ENCODE data around the gene KIAA0408.

Gene KIAA0408

GRCh38 chr6:127486934-127487333 is 27.7 kb upstream of the KIAA0408 start:
- TF ChIP-seq ZNF140 (tag by site-specific recombination; IDR thresholded peaks at IDR 0.05) (no peak), ZNF561 (tag by site-specific recombination; IDR thresholded peaks at IDR 0.05; ENCODE audit: borderline replicate concordance) (no peak), ZFHX2 (tag by site-specific recombination; conservative IDR thresholded peaks at IDR 0.05) (no peak)
- TF ChIP-seq, protein P1, sequence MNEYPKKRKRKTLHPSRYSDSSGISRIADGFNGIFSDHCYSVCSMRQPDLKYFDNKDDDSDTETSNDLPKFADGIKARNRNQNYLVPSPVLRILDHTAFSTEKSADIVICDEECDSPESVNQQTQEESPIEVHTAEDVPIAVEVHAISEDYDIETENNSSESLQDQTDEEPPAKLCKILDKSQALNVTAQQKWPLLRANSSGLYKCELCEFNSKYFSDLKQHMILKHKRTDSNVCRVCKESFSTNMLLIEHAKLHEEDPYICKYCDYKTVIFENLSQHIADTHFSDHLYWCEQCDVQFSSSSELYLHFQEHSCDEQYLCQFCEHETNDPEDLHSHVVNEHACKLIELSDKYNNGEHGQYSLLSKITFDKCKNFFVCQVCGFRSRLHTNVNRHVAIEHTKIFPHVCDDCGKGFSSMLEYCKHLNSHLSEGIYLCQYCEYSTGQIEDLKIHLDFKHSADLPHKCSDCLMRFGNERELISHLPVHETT (tag by site-specific recombination; IDR thresholded peaks at IDR 0.05), result no peak
- TF ChIP-seq, protein P2, sequence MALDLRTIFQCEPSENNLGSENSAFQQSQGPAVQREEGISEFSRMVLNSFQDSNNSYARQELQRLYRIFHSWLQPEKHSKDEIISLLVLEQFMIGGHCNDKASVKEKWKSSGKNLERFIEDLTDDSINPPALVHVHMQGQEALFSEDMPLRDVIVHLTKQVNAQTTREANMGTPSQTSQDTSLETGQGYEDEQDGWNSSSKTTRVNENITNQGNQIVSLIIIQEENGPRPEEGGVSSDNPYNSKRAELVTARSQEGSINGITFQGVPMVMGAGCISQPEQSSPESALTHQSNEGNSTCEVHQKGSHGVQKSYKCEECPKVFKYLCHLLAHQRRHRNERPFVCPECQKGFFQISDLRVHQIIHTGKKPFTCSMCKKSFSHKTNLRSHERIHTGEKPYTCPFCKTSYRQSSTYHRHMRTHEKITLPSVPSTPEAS (tag by site-specific recombination; IDR thresholded peaks at IDR 0.05), result no peak
- TF ChIP-seq, protein P3, sequence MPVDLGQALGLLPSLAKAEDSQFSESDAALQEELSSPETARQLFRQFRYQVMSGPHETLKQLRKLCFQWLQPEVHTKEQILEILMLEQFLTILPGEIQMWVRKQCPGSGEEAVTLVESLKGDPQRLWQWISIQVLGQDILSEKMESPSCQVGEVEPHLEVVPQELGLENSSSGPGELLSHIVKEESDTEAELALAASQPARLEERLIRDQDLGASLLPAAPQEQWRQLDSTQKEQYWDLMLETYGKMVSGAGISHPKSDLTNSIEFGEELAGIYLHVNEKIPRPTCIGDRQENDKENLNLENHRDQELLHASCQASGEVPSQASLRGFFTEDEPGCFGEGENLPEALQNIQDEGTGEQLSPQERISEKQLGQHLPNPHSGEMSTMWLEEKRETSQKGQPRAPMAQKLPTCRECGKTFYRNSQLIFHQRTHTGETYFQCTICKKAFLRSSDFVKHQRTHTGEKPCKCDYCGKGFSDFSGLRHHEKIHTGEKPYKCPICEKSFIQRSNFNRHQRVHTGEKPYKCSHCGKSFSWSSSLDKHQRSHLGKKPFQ (tag by site-specific recombination; IDR thresholded peaks at IDR 0.05), result no peak
- CTCF ChIA-PET, result interaction anchor here (0.6 to 7.3 kb wide), 3 partner anchors 30 to 187 kb away, joined by 4 to 54 read pairs (median 9); partner anchors contain the start of gene MTCL3
- peaks cover 7% of the 10 kb centered on the region; the same call in 1 of the 2 replicates for H3K4me1 ChIP-seq (ENCODE audit: control insufficient read depth, insufficient read depth, low read length)
- H3K36me3 ChIP-seq (ENCODE audit: control insufficient read depth in 2 of 2, insufficient read depth in 1 of 2, low read length in 2 of 2), result no peaks in the 10 kb centered on the region
- H3K4me3 ChIP-seq (ENCODE audit: low read depth, low read length), result no peak overlapping the region
- POLR2A ChIA-PET, result no interaction called here
- H3K27ac ChIP-seq (ENCODE audit: extremely low read depth, low read depth, low read length), result no peak overlapping the region
- no peaks in the 10 kb centered on the region for H3K9me3 ChIP-seq (ENCODE audit: control insufficient read depth, insufficient read depth, low read depth, low read length)

- no peak overlapping the region for H3K4me3 ChIP-seq (ENCODE audit: low read depth, low read length)
- peaks cover 7% of the 10 kb centered on the region; the same call in 1 of the 2 replicates for H3K4me1 ChIP-seq (ENCODE audit: control insufficient read depth, insufficient read depth, low read length)
- no peak overlapping the region for H3K27ac ChIP-seq (ENCODE audit: extremely low read depth, low read depth, low read length)
- POLR2A ChIA-PET, result interaction anchor here (2.4 kb wide), 1 partner anchor 31 kb away, joined by 9 read pairs; no protein-coding TSS in a partner anchor
- CTCF ChIA-PET, result interaction anchor here (0.6 to 7.3 kb wide), 8 partner anchors 10 to 1327 kb away, joined by 3 to 54 read pairs (median 3); partner anchors contain the start of gene MTCL3
- no peaks in the 10 kb centered on the region for H3K36me3 ChIP-seq (ENCODE audit: control insufficient read depth in 2 of 2, insufficient read depth in 1 of 2, low read length in 2 of 2)
- TF ChIP-seq ZNF10 (tag by site-specific recombination; IDR thresholded peaks at IDR 0.05) (no peak), ZNF174 (tag by site-specific recombination; IDR thresholded peaks at IDR 0.05) (no peak), ZBTB6 (tag by site-specific recombination; IDR thresholded peaks at IDR 0.05) (no peak), FEZF1 (tag by site-specific recombination; IDR thresholded peaks at IDR 0.05) (0 out of 2 replicates have a peak, but pooled peaks have one; percentile 13), OSR2 (tag by site-specific recombination; IDR thresholded peaks at IDR 0.05) (no peak)
- no peaks in the 10 kb centered on the region for H3K9me3 ChIP-seq (ENCODE audit: control insufficient read depth, insufficient read depth, low read depth, low read length)
Observed at GRCh38 chr6:127484212-127484863, 25.1 kb upstream of the KIAA0408 start.

- Histone ChIP-seq H3K9me3 (ENCODE audit: control insufficient read depth, insufficient read depth, low read depth, low read length) (no peaks in the 10 kb centered on the region), H3K4me1 (ENCODE audit: control insufficient read depth, insufficient read depth, low read length) (peaks cover 7% of the 10 kb centered on the region; the same call in 1 of the 2 replicates), H3K27ac (ENCODE audit: extremely low read depth, low read depth, low read length) (no peak overlapping the region), H3K4me3 (ENCODE audit: low read depth, low read length) (no peak overlapping the region), H3K36me3 (ENCODE audit: control insufficient read depth in 2 of 2, insufficient read depth in 1 of 2, low read length in 2 of 2) (no peaks in the 10 kb centered on the region)
- POLR2A ChIA-PET, result interaction anchor here (2.4 kb wide), 1 partner anchor 32 kb away, joined by 9 read pairs; no protein-coding TSS in a partner anchor
- CTCF ChIA-PET, result interaction anchor here (0.6 to 7.3 kb wide), 3 partner anchors 29 to 54 kb away, joined by 3 to 54 read pairs (median 5); partner anchors contain the start of gene MTCL3
- TF ChIP-seq KLF8 (tag by site-specific recombination; IDR thresholded peaks at IDR 0.05) (no peak), ZNF10 (tag by site-specific recombination; IDR thresholded peaks at IDR 0.05) (no peak), ZBTB20 (tag by site-specific recombination; IDR thresholded peaks at IDR 0.05) (peak; percentile 36; the same call in 1 of the 2 replicates), ZSCAN23 (tag by site-specific recombination; IDR thresholded peaks at IDR 0.05) (no peak), ZNF37A (tag by site-specific recombination; IDR thresholded peaks at IDR 0.05) (no peak), ZBTB8A (tag by site-specific recombination; IDR thresholded peaks at IDR 0.05) (no peak)
- TF ChIP-seq, protein P4, sequence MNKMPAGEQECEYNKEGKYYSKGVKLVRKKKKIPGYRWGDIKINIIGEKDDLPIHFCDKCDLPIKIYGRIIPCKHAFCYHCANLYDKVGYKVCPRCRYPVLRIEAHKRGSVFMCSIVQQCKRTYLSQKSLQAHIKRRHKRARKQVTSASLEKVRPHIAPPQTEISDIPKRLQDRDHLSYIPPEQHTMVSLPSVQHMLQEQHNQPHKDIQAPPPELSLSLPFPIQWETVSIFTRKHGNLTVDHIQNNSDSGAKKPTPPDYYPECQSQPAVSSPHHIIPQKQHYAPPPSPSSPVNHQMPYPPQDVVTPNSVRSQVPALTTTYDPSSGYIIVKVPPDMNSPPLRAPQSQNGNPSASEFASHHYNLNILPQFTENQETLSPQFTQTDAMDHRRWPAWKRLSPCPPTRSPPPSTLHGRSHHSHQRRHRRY (tag by site-specific recombination; IDR thresholded peaks at IDR 0.05), result no peak
- TF ChIP-seq, protein P5, sequence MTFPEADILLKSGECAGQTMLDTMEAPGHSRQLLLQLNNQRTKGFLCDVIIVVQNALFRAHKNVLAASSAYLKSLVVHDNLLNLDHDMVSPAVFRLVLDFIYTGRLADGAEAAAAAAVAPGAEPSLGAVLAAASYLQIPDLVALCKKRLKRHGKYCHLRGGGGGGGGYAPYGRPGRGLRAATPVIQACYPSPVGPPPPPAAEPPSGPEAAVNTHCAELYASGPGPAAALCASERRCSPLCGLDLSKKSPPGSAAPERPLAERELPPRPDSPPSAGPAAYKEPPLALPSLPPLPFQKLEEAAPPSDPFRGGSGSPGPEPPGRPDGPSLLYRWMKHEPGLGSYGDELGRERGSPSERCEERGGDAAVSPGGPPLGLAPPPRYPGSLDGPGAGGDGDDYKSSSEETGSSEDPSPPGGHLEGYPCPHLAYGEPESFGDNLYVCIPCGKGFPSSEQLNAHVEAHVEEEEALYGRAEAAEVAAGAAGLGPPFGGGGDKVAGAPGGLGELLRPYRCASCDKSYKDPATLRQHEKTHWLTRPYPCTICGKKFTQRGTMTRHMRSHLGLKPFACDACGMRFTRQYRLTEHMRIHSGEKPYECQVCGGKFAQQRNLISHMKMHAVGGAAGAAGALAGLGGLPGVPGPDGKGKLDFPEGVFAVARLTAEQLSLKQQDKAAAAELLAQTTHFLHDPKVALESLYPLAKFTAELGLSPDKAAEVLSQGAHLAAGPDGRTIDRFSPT (tag by site-specific recombination; IDR thresholded peaks at IDR 0.05), result no peak
- TF ChIP-seq, protein P6, sequence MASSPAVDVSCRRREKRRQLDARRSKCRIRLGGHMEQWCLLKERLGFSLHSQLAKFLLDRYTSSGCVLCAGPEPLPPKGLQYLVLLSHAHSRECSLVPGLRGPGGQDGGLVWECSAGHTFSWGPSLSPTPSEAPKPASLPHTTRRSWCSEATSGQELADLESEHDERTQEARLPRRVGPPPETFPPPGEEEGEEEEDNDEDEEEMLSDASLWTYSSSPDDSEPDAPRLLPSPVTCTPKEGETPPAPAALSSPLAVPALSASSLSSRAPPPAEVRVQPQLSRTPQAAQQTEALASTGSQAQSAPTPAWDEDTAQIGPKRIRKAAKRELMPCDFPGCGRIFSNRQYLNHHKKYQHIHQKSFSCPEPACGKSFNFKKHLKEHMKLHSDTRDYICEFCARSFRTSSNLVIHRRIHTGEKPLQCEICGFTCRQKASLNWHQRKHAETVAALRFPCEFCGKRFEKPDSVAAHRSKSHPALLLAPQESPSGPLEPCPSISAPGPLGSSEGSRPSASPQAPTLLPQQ (tag by site-specific recombination; IDR thresholded peaks at IDR 0.05), result no peak
Observed at GRCh38 chr6:127483399-127484055, 24.3 kb upstream of the KIAA0408 start.
